SK-N-SH (cell line): ENCODE measurements around the gene LRRC8C. TPM values are rescaled to one million over a fixed set of nuclear protein-coding genes. Genes with fewer than 3 reads are reported as not detected.

ENCODE experiments used
- CTCF ChIA-PET: fragments of 300-600, 350-600 bp; formaldehyde crosslinking; extraction: SDS; loops from one replicate; lab custom pipeline; 2021; lab: Yijun Ruan, JAX
- POLR2A ChIA-PET: fragments of 350-600 bp; sonication (Branson Sonifier 250); formaldehyde crosslinking; extraction: SDS; loops from one replicate; lab custom pipeline; 2020; ENCODE audit warnings: antibody characterized with exemption, inconsistent platforms; lab: Yijun Ruan, JAX
- DNase-seq: peaks from one replicate; pipeline ENCODE4 v3.0.0; 2012
- H2AFZ ChIP-seq: fragments of 200-600 bp; sonication (generic); 2 replicates; pipeline ENCODE4 v1.8.1; 2016; ENCODE audit warnings: antibody characterized with exemption, mild to moderate bottlenecking, low read depth
- H3F3A ChIP-seq: fragments of 200-600 bp; sonication (generic); replicated peaks from 2 replicates; pipeline ENCODE3; 2016; ENCODE audit warnings: antibody characterized with exemption, mild to moderate bottlenecking; ENCODE audit not compliant: insufficient read depth
- H3K27ac ChIP-seq, 2 experiments: fragments of 200-500 bp in 1 of 2; fragments of 200-600 bp in 1 of 2; sonication (Bioruptor generic) in 1 of 2; sonication (generic), shearing (Covaris generic) in 1 of 2; 2 replicates each; pipeline versions ENCODE4 v1.5.1 to v1.6.1; 2014 to 2016; ENCODE audit warnings: low read depth in 2 of 2, inconsistent platforms in 1 of 2, low read length in 1 of 2, mild to moderate bottlenecking in 1 of 2, mixed read lengths in 1 of 2
- H3K27me3 ChIP-seq: fragments of 200-600 bp; sonication (generic), shearing (Covaris generic); 2 replicates; pipeline ENCODE4 v1.6.1; 2016; ENCODE audit warnings: mixed run types; ENCODE audit not compliant: insufficient read depth
- H3K36me3 ChIP-seq, 2 experiments: fragments of 200-500 bp in 1 of 2; fragments of 200-600 bp in 1 of 2; sonication (Bioruptor generic) in 1 of 2; sonication (generic) in 1 of 2; replicated peaks in 1 of 2; 2 replicates each; pipeline versions ENCODE3 to v1.5.1; 2014 to 2016; ENCODE audit warnings: low read length in 1 of 2, mild to moderate bottlenecking in 1 of 2; ENCODE audit not compliant: insufficient read depth in 2 of 2, control insufficient read depth in 1 of 2
- H3K4me1 ChIP-seq, 2 experiments: fragments of 200-500 bp in 1 of 2; fragments of 200-600 bp in 1 of 2; sonication (Bioruptor generic) in 1 of 2; sonication (generic), shearing (Covaris generic) in 1 of 2; 2 replicates each; pipeline versions ENCODE4 v1.5.1 to v1.6.1; 2014 to 2016; ENCODE audit warnings: low read depth in 1 of 2, low read length in 1 of 2, mixed run types in 1 of 2; ENCODE audit not compliant: insufficient read depth in 2 of 2, control insufficient read depth in 1 of 2
- H3K4me2 ChIP-seq: fragments of 200-600 bp; sonication (generic), shearing (Covaris generic); 2 replicates; pipeline ENCODE4 v1.6.1; 2017; ENCODE audit warnings: mixed run types
- H3K4me3 ChIP-seq, 2 experiments: fragments of 200-500 bp in 1 of 2; fragments of 200-600 bp in 1 of 2; sonication (Bioruptor generic) in 1 of 2; sonication (generic), shearing (Covaris generic) in 1 of 2; 2 replicates each; pipeline versions ENCODE4 v1.5.1 to v1.8.1; 2014 to 2016; ENCODE audit warnings: low read depth in 2 of 2, inconsistent platforms in 1 of 2, low read length in 1 of 2, mild to moderate bottlenecking in 1 of 2, mixed read lengths in 1 of 2, moderate library complexity in 1 of 2
- H3K79me2 ChIP-seq: fragments of 200-600 bp; sonication (generic); 2 replicates; pipeline ENCODE4 v1.8.1; 2017; ENCODE audit warnings: mild to moderate bottlenecking; ENCODE audit not compliant: insufficient read depth
- H3K9ac ChIP-seq: fragments of 200-600 bp; sonication (generic); 2 replicates; pipeline ENCODE4 v1.6.1; 2017; ENCODE audit warnings: mixed run types
- H3K9me2 ChIP-seq: fragments of 200-600 bp; sonication (generic); 2 replicates; pipeline ENCODE4 v1.6.1; 2017; ENCODE audit warnings: mixed run types
- H3K9me3 ChIP-seq: fragments of 200-600 bp; sonication (generic); 2 replicates; pipeline ENCODE4 v1.6.1; 2017; ENCODE audit warnings: mixed run types, mild to moderate bottlenecking, moderate library complexity
- H4K20me1 ChIP-seq: fragments of 200-600 bp; sonication (generic); 2 replicates; pipeline ENCODE4 v1.6.1; 2017; ENCODE audit warnings: mild to moderate bottlenecking, mixed run types; ENCODE audit not compliant: insufficient read depth
- CTCF ChIP-seq: fragments of 200-600 bp; sonication (generic); IDR thresholded peaks from 2 replicates; pipeline ENCODE4 v1.6.1; 2017; ENCODE audit warnings: antibody characterized with exemption, mild to moderate bottlenecking, moderate library complexity
- ELF1 ChIP-seq: IDR thresholded peaks from 2 replicates; pipeline ENCODE4 v1.4.0; 2012
- FOSL2 ChIP-seq: IDR thresholded peaks from 2 replicates; pipeline ENCODE4 v1.4.0; 2012; ENCODE audit warnings: low read depth, mild to moderate bottlenecking, moderate library complexity, borderline replicate concordance
- GABPA ChIP-seq: IDR thresholded peaks from 2 replicates; pipeline ENCODE4 v1.4.0; 2012; ENCODE audit warnings: low read depth, mild to moderate bottlenecking
- MAX ChIP-seq: IDR thresholded peaks from 2 replicates; pipeline ENCODE4 v1.4.0; 2012; ENCODE audit warnings: low read depth
- MXI1 ChIP-seq: IDR thresholded peaks from 2 replicates; pipeline ENCODE4 v1.6.1; 2012; ENCODE audit warnings: mild to moderate bottlenecking, low read depth, low read length, improper control_type of control experiment
- NRF1 ChIP-seq: IDR thresholded peaks from 2 replicates; pipeline ENCODE4 v1.6.1; 2012; ENCODE audit warnings: low read depth, mild to moderate bottlenecking, low read length
- PBX3 ChIP-seq: IDR thresholded peaks from 2 replicates; pipeline ENCODE4; 2012
- POLR2AphosphoS5 ChIP-seq: IDR thresholded peaks from 2 replicates; pipeline ENCODE4 v1.6.1; 2012; ENCODE audit warnings: low read depth, low read length
- RAD21 ChIP-seq: IDR thresholded peaks from 2 replicates; pipeline ENCODE4 v1.6.1; 2012; ENCODE audit warnings: mild to moderate bottlenecking, low read length
- RFX5 ChIP-seq: IDR thresholded peaks from 2 replicates; pipeline ENCODE4 v1.6.1; 2012; ENCODE audit warnings: mild to moderate bottlenecking, improper control_type of control experiment, low read length
- TAF1 ChIP-seq: IDR thresholded peaks from 2 replicates; pipeline ENCODE4 v1.6.1; 2012; ENCODE audit warnings: low read depth, mild to moderate bottlenecking, low read length, moderate library complexity, borderline replicate concordance
- TEAD4 ChIP-seq: IDR thresholded peaks from 2 replicates; pipeline ENCODE4 v1.4.0; 2012; ENCODE audit warnings: mild to moderate bottlenecking, borderline replicate concordance; ENCODE audit not compliant: insufficient read depth
- YY1 ChIP-seq: IDR thresholded peaks from 2 replicates; pipeline ENCODE4 v1.4.0; 2012; ENCODE audit warnings: low read depth, mild to moderate bottlenecking
- ZBTB33 ChIP-seq: IDR thresholded peaks from 2 replicates; pipeline ENCODE4 v1.4.0; 2012; ENCODE audit warnings: low read depth, borderline replicate concordance
- WGBS: methylation state at CpG from one replicate; pipeline ENCODE4 v1.1.6; 2017; ENCODE audit warnings: low lambda C conversion rate; 5-methylcytosine and 5-hydroxymethylcytosine counted together
- polyA plus RNA-seq, 3 experiments: library from polyadenylated mRNA; depleted of rRNA; stranded (reverse); fragments of >200 nt; gene quantifications; 2 replicates each; pipeline ENCODE4 v1.2.3, GENCODE V29; 2012

The LRRC8C gene
- polyA plus RNA-seq, 1 of the 3 experiments (the other 2 are of a cell fraction), result 4.2 TPM

- WGBS, result 85% methylated on average over 6 of the region's 6 CpGs
- CTCF ChIA-PET, result interaction anchor here (1.0 to 5.5 kb wide), 8 partner anchors 9 to 160 kb away, joined by 3 to 43 read pairs (median 4); no protein-coding TSS in a partner anchor
- POLR2A ChIA-PET, result interaction anchor here (0.8 kb wide), 1 partner anchor 100 kb away, joined by 3 read pairs; no protein-coding TSS in a partner anchor
Observed at GRCh38 chr1:89602871-89603404, 30.0 kb upstream of the LRRC8C start.

More at GRCh38 chr1:89602871-89603404, 30.0 kb upstream of the LRRC8C start:
- H3K4me1 ChIP-seq, result peaks cover 3 to 20% of the 10 kb centered on the region in 2 experiments; a peak in 3 of 4 replicates
- DNase-seq, result no peak
- H4K20me1 ChIP-seq, result no peaks in the 10 kb centered on the region
- H3K9me2 ChIP-seq, result no peaks in the 10 kb centered on the region
- no peaks in the 10 kb centered on the region for H3K79me2 ChIP-seq
- no peaks in the 10 kb centered on the region for H3F3A ChIP-seq
- H3K9me3 ChIP-seq, result no peaks in the 10 kb centered on the region
- no peak overlapping the region for H3K27ac ChIP-seq
- no peak overlapping the region for H3K4me2 ChIP-seq
- no peaks in the 10 kb centered on the region for H3K27me3 ChIP-seq
- no peak overlapping the region for H3K4me3 ChIP-seq
- no peak for TF ChIP-seq FOSL2
- TF ChIP-seq RFX5, result no peak
- TF ChIP-seq GABPA, result no peak
- TF ChIP-seq RAD21, result no peak
- no peak for TF ChIP-seq PBX3
- no peak for TF ChIP-seq TEAD4
- no peak for TF ChIP-seq CTCF
- no peak for TF ChIP-seq ZBTB33
- no peak for TF ChIP-seq TAF1
- TF ChIP-seq NRF1, result no peak
- no peak for TF ChIP-seq ELF1
- no peak for TF ChIP-seq YY1
- no peak for TF ChIP-seq MXI1
- TF ChIP-seq MAX, result no peak
- no peak for TF ChIP-seq POLR2AphosphoS5
- no peak overlapping the region for H2AFZ ChIP-seq
- no peak overlapping the region for H3K9ac ChIP-seq
- H3K36me3 ChIP-seq, result no peaks in the 10 kb centered on the region
